Stimulated activated naive CD8-positive, alpha-beta T cell treated with anti-CD3 and anti-CD28 coated beads, Interleukin-15, Interleukin-2, amounts not matched to agents 100 U/mL and 50 U/mL, for 24 hours (primary cell): ENCODE data around the gene LARP7.
"Not testable (repeated sequence)": the region's sequence is repeated elsewhere in the genome, so short reads cannot be mapped to it uniquely, and the experiment has no call there.

Experiments
- ATAC-seq: fragments of 150-1000 bp; cut with Tn5 transposase; one replicate; pipeline ENCODE4 v1.10.0; 2021
- DNase-seq: peaks from one replicate; pipeline ENCODE4 v3.0.0; 2021

LARP7 gene

DNA sequence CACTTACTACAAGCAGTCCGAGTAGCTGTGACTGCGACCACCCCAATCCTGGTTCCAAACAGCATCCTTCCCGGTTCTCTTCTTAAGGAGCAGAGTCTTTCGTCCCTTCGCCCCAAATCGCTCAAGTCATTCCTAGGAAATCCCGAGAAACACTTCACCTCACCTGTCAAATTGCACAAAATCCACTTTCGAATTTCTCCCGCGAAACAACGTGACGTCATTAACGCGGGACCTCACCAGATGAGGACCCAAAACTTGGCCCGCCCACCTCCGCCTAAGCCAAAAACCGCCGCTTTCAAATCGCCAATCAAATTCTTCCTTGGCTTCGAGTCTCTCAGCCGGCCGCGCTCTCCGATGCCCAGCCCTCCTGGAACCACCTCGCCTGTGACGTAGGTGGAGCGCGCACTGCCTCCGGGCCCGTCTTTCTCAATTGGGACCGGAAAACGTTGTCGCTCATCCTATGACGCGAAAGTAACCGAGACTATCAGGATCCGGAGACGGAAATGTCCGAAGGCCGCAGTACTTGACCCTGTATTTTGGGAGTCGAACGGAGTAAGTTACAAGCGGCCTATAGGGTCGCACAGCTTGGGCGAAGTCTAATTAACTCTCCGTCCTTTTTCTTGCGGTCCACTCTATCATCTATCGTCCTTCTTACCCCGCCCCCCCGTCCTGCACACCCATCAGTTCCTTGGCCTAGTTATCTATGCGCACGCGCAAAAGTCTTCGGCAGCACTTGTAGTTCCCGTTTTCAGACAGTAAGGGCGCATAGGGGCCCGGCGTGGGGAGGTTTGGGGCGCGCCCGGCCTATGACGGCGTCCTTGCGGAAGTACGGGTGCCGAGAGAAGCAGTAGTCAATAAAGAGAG is at the start of gene LARP7, which contains the start of gene ZGRF1:
LARP7 (plus strand) TSS at position 456 of the 864 bp plus-strand sequence. CDS start 7,527 bp downstream, outside the sequence.
ZGRF1 (minus strand) TSS at position 222 of the 864 bp plus-strand sequence. CDS start 3,733 bp downstream, outside the sequence.
- peak; percentile 95 for DNase-seq
- peak; percentile 97 for ATAC-seq

DNA sequence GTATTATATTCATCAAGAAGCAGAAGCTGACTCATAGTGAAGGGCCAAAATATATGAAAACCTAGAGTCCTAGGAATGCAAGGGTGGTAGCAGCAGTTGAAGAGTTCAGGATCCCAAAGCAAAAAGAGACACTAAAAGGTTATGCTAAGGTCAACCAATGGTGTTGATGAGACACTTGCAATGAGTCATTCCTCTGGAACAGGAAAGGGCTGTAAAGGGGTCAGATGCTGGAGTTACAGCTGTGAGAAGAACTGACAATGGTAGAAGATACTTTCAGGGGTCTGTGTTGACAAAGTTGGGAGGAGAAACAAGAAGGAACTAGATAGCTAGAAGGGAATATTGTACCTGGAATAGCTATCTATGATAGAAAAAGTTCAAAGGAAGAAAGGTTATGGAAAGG is 47.7 kb upstream of the LARP7 start:
- DNase-seq (no peak), ATAC-seq (no peak)

DNA sequence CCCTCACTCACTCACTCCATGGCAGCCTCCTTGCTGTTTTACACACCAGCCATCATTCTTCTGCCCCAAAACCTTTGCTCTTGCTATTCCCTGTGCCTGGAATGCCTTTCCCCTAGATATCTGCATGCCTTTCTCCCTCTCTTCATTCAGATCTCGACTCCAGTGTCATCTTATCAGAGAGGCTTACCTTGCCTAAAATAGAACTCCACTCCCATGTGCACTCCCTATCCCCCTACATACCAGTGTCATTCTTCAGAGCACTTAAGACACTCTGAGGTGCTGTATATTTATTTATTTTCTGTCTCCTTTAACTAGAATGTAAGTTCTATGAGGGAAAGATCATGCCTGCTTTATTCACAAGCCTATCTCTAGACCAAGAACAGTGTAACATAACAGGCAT is 45.4 kb upstream of the LARP7 start:
- ATAC-seq (no peak), DNase-seq (no peak)

DNA sequence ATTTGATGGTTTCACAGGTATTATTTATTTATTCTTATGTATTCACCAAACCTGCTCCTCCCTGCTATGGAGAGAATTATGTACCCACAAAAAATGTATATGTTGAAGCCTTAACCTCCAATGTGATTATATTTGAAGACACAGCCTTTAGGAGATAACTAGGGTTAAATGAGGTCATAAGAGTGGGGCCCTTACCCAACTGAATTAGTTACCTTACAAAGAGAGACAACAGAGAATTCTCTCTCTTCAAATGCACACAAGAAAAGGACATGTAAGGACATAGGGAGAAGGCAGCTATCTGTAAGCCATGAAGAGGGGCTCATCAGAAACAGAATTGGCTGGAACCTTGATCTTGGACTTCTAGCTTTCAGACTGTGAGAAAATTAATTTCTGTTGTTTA is 44.2 kb upstream of the LARP7 start:
- ATAC-seq (no peak), DNase-seq (no peak)

DNA sequence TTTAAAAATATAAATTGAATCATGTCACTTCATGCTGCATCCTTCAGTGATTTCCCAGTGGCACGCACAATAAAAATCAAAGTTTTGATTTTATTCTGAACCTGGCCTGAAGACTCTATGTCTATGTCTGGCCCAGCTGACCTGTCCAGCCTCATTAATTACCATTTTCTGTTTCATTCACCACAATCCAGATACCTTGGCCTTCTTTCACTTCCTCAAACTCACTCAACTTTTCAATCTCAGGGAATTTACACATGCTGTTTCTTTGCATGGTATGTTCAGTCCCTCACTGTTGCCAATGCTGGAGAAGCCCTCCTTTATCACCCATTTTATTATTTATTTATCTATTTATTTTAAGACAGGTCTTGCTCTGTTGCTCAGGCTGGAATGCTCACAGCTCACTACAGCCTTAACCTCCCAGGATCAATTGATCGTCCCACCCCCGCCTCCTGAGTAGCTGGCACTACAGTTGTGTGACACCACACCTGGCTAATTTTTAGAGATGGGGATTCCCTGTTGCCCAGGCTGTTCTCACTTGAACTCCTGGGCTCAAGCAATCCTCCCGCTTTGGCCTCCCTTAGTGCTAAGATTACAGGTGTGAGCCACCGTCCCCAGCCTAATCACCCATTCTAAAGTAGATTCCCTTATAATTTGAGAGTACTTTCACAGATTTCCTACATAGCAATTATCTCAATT is 43.4 kb upstream of the LARP7 start:
- no peak for DNase-seq

DNA sequence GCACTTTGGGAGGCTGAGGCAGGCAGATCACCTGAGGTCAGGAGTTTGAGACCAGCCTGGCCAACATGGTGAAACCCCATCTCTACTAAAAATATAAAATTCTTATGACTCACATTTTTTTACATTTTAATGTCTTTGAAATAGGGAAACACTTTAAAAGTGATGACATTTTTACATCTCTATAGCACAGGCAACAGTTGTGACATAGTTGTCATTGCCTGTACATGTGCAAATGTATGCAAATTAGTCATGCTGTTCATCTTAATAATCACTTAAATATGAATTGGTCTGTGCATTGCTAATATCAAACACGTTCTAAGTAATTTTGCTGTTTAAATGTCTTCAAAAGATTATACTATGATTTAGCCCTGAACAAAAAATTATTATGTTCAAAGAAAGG is 42.0 kb upstream of the LARP7 start:
- ATAC-seq = no peak
- DNase-seq = no peak

More for the DNA sequence above, 43.4 kb upstream of the LARP7 start:
- no peak for ATAC-seq

DNA sequence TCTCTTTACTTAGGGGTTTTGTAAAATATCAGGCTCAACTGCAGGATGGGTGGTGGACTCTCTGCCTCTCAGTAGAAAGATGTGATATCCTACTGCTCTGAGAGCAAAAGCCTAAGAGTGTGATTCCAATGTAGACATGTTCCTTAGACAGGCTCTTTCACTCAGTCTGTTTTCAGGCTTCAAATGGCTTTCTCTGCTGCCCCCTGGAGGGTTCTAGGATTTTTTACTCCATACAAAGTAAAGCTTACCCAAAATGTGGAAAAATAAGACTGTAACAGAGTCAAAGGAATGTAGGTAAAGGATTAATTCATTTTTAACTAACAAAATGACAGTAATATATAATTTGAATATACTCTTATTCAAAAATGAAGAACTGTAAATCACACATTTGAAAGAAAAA is 32.4 kb upstream of the LARP7 start:
- DNase-seq (peak; percentile 24), ATAC-seq (no peak)

DNA sequence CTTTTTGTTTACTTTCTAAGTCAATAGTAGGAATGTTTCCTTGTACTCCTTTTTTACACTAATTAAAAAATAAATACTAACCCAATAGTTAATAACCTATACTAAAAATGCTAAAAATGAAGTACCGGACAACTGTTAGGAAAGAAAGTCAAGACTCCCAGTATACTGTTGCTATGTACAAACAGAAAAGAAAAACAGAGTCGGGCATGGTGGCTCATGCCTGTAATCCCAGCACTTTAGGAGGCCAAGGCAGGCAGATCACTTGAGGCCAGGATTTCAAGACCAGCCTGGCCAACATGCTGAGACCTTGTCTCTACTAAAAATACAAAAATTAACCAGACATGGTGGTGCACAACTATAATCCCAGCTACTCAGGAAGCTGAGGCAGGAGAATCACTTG is 24.1 kb upstream of the LARP7 start:
- ATAC-seq, DNase-seq: not testable (repeated sequence)

DNA sequence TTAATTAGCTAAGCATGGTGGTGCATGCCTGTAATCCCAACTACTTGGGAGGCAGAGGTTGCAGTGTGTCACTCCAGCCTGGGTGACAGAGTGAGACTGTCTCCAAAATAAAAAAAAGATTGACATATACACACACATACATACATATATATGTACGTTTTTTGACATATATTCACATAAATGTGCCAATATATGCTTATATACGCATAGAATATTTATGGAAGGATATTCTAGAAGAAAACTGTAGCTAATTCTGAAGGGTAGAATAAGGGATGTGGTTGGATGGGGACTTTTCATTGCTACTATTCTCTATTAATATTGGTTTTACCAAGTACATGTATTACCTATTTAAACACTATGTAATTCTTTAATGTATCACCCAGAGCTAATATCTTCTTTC is 20.0 kb upstream of the LARP7 start:
- DNase-seq (no peak), ATAC-seq (no peak)

DNA sequence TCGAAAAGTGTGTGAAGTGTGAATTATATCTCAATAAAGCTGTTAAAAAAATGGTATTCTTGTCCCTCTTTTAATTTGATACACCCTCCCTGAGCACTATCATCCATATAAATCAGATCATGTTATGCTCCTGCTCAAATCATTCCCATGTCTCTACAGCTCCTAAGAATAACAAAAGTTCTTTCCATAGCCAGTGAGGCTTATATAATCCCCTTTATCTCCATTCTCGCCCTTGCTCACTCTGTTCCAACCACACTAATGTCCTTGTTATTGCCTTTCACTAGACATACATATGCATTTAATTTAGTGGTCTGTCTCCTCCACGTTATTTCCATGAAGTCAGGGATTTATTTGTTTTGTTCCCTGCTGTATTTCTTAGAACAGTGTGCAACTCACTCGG is 10.7 kb upstream of the LARP7 start:
- no peak for ATAC-seq
- no peak for DNase-seq

DNA sequence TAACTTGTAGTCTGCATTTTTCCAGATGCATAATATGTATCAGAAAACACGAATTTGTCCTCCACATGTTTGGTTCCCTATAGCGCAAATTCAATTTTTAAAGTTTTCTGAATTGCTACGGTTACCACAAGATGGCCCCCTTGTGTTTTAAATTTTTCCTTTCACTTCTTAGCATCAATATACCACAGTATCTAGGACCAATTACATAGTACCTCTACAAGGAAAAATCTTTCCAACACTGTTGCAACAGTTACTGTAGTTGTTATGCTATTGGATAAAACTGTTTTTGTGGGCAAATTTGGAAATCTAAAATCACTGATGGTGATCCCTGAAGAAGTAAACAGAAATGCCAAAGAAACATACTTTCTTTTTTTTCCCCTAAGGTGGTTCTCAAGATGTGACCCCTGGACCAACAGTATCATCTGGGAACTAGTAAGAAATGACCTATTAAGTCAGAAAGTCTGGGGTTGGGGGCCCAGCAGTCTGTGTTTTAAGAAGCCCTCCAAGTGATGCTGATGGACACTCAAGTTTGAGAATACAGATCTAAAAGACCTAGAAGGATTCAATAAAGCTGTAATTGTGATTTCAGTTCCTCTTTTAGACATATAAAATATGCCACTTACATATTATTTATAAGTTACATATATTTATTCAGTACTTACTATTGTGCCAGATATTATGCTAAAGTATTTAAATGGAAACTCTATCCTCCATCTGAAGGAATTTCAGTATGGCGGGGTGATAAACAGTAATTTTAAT is 3.3 kb upstream of the LARP7 start:
- no peak for DNase-seq
- no peak for ATAC-seq

DNA sequence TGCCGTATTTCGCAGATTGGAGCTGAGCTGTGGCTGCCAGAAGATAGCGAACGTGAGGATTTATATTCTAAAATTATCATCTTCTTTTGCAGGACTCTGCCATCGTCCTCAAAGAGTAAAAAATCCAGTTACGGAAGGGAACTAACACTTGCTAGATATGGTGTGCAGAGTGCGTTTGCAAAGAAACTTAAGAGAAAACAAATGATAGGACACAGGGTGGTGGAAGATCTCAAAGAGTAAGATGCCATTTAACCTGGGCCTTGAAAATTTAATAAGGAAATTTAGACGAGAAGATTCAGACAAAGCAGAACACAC is 566 bp downstream of the LARP7 start:
- no peak for ATAC-seq
- DNase-seq = no peak

DNA sequence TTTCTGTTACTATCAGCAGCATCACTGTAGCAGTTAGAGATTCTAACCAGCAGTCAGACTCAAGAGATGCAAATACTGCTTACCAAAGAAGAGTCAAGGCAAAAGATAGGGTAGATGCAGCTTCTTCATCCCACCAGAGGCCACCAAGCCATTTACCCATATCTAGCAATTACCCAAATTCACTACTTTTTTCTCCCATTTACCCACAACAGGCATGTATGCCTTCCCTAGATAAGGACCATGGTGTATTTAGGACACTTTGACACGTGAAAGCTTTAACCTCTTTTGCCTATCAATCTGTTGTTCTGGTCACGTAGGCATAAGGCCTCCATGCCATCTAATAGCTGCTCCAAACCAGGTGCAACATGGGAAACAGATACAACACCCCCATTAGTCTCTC is 5.6 kb downstream of the LARP7 start:
- DNase-seq (no peak), ATAC-seq (no peak)

DNA sequence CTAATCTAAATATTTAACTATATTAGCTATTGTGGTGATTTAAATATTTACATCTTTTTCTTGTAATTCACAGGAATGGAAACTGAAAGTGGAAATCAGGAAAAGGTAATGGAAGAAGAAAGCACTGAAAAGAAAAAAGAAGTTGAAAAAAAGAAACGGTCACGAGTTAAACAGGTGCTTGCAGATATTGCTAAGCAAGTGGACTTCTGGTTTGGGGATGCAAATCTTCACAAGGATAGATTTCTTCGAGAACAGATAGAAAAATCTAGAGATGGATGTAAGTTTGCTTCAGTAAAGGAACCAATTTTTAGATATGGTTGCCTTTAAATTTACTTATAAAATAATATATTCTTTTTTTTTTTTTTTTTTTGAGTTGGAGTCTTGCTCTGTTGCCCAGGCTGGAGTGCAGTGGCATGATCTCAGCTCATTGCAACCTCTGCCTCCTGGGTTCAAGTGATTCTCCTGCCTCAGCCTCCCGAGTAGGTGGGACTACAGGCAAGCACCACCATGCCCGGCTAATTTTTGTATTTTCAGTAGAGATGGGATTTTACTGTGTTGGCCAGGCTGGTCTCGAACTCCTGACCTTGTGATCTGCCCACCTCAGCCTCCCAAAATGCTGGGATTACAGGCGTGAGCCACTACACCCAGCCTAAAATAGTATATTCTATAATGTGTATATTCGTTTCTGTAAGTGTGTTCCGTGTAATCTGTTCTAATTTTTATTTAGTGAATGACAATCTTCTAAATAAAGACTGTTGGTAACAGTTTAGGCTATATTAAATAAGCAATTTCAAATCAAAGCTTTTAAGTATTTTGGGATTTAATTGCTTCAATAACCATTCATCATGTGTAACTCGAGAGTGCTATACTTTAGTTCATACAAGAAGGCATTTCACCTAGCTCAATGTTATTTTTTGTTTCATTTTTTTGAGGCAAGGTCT is 7.9 kb downstream of the LARP7 start:
- not testable (repeated sequence) for DNase-seq, ATAC-seq

DNA sequence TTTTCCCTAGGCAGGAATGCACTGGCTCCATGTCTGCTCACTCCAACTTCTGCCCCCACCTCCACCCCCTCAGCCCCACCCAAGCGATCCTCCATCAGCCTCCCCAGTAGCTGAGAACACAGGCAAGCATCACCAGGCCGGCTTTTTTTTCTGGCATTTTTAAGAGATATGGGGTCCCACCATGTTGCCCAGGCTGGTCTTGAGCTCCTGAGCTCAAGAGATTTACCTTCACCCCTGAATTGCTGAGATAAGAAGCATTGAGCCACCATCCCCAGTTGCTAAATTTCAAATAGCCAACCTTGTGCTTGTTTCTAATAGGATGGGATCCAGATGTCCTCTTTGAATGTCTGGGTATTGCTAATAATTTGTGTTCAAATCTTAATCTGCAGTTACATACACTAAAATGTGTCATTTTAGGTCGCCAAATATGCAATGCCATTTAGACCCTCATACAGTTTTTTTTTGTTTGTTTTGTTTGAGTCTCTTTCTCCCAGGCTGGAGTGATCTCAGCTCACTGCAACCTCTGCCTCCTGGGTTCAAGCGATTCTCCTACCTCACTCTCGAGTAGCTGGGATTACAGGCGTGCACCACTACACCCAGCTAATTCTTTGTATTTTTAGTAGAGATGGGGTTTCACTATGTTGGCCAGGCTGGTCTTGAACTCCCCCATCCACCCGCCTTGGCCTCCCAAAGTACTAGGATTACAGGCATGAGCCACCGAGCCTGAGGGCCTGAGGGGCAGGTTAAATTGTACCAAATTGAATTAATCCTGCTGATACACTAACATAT is 8.8 kb downstream of the LARP7 start:
- no peak for DNase-seq
- no peak for ATAC-seq

DNA sequence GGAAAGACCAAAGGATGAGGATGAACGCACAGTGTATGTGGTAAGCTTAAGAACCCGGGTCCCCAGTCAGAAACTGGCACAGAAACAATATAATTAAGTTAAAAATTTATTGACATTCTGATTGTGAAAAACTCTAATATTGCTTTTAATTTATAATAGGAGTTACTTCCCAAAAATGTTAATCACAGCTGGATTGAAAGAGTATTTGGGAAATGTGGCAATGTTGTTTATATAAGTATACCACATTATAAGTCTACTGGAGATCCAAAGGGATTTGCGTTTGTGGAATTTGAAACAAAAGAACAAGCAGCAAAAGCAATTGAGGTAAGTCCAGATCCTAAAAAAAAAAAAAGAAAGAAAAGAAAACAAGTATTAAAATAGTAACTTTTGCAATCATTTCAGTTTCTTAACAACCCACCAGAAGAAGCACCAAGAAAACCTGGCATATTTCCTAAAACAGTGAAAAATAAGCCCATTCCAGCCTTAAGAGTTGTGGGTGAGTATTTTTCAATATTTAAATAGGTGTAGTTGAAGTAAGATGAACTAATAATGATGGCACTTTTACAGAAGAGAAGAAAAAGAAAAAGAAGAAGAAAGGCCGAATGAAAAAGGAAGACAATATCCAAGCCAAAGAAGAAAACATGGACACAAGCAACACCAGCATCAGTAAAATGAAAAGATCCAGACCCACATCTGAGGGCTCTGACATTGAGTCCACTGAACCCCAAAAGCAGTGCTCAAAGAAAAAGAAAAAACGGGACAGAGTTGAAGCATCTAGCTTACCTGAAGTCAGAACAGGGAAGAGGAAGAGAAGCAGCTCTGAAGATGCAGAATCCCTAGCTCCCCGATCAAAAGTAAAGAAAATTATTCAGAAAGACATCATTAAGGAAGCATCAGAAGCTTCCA is 9.9 kb downstream of the LARP7 start:
- no peak for DNase-seq
- no peak for ATAC-seq

DNA sequence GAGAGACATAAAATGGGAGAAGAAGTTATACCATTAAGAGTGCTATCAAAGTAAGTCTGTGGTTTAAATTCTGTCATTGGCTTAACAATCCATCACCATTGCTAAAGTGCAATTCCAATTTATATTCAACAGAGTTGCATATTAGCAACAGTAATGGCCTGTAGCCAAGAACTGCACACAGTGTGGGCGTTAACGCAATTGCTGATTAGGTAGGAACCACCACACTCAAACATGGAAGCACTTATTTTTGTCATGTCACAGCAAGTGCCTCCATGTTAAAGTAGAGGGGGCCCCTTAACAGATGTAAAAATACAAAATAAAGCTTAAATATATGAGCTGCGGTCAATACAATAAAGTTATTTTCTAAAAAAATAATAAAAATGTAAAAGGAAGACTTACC is 10.8 kb downstream of the LARP7 start:
- ATAC-seq (no peak), DNase-seq (no peak)

DNA sequence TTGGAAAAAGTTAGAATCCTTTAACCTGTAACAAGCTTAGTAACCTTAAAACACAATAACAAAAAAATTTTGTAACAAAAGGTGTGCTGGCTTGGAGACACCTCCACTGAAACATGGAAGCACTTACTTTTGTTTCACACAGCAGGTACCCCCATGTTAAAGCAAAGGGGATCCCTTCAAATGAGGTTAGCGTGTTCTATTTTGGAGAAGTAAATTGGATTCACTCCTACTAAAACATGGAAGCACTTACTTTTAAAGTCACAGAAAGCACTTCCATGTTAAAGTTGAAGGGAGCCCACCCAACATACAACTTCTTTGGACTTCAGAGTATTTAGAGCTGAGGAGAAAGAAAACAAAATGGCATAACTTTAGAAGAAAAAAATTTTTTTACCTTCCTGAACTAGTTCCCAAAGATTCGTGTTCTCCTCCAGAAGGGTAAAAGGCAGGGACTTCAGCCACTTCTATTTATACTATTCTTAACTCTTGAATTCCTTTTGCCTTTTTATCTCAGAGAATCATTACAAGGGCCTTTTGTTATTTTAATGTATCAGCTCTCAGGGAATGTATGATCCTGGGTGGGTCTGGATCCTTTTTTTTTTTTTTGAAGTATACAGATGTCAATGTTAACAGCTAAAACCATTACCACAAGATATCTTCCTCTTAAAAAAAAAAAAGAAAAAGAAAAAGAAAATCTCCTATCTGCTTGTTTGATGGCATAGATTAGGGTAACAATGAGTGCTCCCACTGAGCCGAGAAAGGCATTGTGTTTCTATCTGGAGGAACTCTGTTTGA is 11.5 kb downstream of the LARP7 start:
- no peak for DNase-seq
- no peak for ATAC-seq

DNA sequence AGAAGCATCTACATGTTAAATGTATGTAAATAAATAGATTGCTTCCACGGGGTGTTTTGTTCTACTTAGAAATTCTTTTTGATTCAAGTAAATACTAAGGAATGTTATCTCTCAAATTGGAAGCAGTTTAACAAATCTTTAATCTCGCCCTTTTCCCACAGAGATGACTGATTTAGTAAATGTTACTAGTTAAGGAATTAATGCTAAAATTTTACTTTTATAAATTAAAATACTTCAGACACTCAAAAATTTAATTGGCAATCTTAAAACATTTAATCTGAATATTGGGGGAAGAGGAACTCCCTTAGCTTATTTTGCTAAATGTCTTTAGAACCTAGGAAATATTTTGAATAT is 12.1 kb downstream of the LARP7 start:
- no peak for ATAC-seq
- DNase-seq = no peak
